Measurements from ENCODE around the gene NPIPB12.
"Not testable (repeated sequence)": the region's sequence is repeated elsewhere in the genome, so short reads cannot be mapped to it uniquely, and the experiment has no call there.

- TF ChIP-seq CTCF, POLR2A, POLR2AphosphoS5 (IDR thresholded peaks at IDR 0.05): not testable (repeated sequence)
Measured at GRCh38 chr16:29457660-29458059, 48.5 kb downstream of the NPIPB12 start.

All from gastroesophageal sphincter (tissue), 3 donors.